Keratinocyte (primary cell): ENCODE results near the gene BRD2.

Experiments used
- CTCF ChIP-seq, 3 experiments: IDR thresholded peaks in 1 of 3; conservative IDR thresholded peaks in 1 of 3; optimal IDR thresholded peaks in 1 of 3; 2 replicates in 2 of 3; 3 replicates in 1 of 3; pipeline versions ENCODE3 to v1.5.1; 2011; ENCODE audit warnings: low read length in 3 of 3, mild to moderate bottlenecking in 3 of 3, moderate library complexity in 2 of 3, control low read depth in 1 of 3, inconsistent platforms in 1 of 3; ENCODE audit not compliant: insufficient read depth in 2 of 3; ENCODE audit errors: extremely low read depth in 1 of 3
- EZH2 ChIP-seq: IDR thresholded peaks from one replicate; pipeline ENCODE4 v1.6.1; 2012; ENCODE audit warnings: inconsistent platforms, mild to moderate bottlenecking, low read length, moderate library complexity

GRCh38 chr6:33007831-33008400, 39.5 kb downstream of the BRD2 start:
- TF ChIP-seq EZH2 (no peak), CTCF (optimal IDR thresholded peaks at IDR 0.05 in 1 of 3, IDR thresholded peaks at IDR 0.05 in 1 of 3, conservative IDR thresholded peaks at IDR 0.05 in 1 of 3; ENCODE audit: extremely low read depth in 1 of 3, insufficient read depth in 2 of 3, low read length in 3 of 3) (no peak)
